B cell (primary cell): ENCODE measurements around the gene INSC.

Experiments used
- EZH2 ChIP-seq: IDR thresholded peaks from 2 replicates; pipeline ENCODE4 v1.6.1; 2012; ENCODE audit warnings: borderline replicate concordance, low read depth, mild to moderate bottlenecking, moderate library complexity, low read length; ENCODE audit not compliant: insufficient read depth, poor library complexity, severe bottlenecking
- TF ChIP-seq, protein P1 (sequence below): fragments of 200-600 bp; IDR thresholded peaks from one replicate; pipeline ENCODE4 v1.8.0; 2022; ENCODE audit warnings: antibody characterized with exemption, mild to moderate bottlenecking

DNA sequence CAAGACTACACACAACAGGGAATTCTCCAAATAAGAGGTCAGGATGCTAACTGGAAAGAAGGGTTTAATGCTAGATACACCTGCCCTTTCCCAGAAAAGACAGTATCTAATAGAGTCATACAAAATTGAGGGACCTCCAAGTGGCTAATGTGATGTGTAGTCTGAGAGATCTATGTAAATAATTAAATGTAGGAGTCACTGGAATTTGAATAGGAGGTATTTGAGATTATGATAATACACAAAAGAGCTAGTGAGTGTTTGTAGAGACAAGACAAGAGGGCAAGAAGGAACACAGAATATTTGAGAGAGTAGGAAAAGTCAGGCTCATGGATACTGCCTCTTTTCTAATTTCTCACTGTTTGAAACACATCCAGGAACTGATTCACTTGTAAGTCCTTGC is 15.5 kb upstream of the INSC start:
- TF ChIP-seq, protein P1, sequence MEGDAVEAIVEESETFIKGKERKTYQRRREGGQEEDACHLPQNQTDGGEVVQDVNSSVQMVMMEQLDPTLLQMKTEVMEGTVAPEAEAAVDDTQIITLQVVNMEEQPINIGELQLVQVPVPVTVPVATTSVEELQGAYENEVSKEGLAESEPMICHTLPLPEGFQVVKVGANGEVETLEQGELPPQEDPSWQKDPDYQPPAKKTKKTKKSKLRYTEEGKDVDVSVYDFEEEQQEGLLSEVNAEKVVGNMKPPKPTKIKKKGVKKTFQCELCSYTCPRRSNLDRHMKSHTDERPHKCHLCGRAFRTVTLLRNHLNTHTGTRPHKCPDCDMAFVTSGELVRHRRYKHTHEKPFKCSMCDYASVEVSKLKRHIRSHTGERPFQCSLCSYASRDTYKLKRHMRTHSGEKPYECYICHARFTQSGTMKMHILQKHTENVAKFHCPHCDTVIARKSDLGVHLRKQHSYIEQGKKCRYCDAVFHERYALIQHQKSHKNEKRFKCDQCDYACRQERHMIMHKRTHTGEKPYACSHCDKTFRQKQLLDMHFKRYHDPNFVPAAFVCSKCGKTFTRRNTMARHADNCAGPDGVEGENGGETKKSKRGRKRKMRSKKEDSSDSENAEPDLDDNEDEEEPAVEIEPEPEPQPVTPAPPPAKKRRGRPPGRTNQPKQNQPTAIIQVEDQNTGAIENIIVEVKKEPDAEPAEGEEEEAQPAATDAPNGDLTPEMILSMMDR: no peak
- TF ChIP-seq EZH2: no peak
